ENCODE data around the gene ACOXL.

Gene ACOXL

DNA sequence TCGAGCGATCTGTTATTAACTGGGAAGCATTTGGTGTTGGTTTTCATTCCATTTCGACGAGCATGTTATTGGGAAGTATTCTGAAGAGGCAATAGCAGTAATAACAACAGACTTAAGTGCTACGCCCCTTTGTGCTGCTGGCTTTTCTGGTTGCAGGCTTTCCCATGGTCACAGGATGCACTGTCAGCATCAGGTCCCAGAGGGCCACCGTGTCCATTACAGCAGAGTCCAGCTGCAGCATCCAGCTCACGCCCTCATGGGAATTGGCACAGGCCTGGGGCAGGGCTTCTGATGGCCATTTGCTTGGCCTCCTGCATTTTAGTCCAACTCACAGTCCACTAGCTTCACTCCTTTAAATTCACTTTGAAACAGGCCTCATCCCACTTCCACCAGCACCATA is 432.7 kb downstream of the ACOXL start:
- DNase-seq = peak in 2 of 42 donors; percentile 11 to 47
- intact Hi-C loops (cut with DNase I) = no loop called here

DNA sequence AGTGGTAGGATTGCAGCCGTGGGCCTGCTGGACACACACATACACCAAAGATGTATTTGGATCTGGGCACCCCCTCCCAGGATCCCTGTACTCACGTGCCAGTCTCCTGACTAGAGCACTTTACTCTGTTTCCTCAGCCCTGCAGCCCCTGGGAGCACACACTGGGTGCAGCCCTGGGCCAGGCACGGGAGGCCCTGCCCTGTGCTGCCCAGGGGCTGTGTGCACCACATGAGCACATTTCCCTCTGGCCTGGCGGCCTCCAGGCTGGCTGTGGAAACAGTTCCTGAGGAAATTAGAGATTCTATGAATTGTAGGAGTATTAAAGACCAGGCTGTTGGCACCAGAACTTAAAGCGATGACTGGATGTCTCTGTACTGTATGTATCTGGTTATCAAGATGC is 433.7 kb downstream of the ACOXL start:
- no peak for DNase-seq
- intact Hi-C loops (cut with DNase I) = no loop called here

DNA sequence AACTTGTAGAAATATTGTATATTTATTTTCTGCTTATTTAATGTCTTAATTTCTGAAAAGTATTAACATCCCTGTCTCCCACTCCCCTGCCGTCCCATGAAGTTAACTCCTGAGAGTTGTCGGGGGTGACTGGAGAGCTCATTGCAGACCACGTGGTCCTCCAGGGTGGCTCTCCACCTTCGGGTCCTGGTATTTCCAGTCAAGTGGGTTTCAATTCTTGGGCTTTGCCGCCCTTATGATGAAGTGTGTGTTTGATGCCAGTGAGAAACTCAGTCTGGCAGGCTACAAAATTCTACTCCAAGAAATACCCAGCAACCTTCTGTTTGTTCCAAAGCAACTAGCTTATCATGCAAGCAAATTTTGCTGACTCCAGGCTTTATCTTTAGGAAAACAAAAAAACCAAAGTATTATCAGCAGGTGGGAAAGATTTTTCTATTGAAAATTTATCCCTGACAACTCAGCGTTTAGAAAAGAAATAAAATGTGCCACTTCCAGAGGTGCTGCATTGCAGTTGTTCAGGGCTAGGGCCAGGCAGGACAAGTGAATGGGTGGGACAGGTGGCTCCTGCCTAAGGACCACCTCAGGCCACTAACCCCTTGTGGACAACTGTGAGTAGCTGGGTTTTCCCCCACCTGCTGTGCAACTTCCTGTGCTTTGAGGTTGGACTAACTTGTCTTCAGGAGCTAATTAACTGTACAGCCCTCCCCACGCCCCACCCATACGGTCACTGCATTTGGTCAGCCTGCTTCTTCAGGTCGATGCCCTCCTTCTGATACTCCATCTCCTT is 434.9 kb downstream of the ACOXL start:
- DNase-seq = no peak
- intact Hi-C loops (cut with DNase I) = no loop called here

- intact Hi-C loops (cut with DNase I) = no loop called here
- DNase-seq = no peak
Observed at GRCh38 chr2:111167863-111168162, 435.4 kb downstream of the ACOXL start.
